Lung (tissue), 12 donors: ENCODE data around the gene CDC14C. TPM values are rescaled to one million over a fixed set of nuclear protein-coding genes. Genes with fewer than 3 reads are reported as not detected.

Experiments used
- ATAC-seq: fragments of 200-7000 bp; cut with Tn5 transposase; one replicate; pipeline ENCODE4 v1.9.1; 2020; ENCODE audit warnings: moderate number of reproducible peaks; ENCODE audit not compliant: insufficient read depth, low FRiP score
- DNase-seq, 3 donors: peaks; one replicate each; pipeline ENCODE4 v3.0.0-alpha.2; 2013 to 2017
- H3K27ac ChIP-seq, 2 donors: one replicate each; pipeline ENCODE4 v1.5.1; 2013; ENCODE audit warnings: mild to moderate bottlenecking in 2 of 2, moderate library complexity in 2 of 2, control low read depth in 1 of 2, inconsistent platforms in 1 of 2, low read depth in 1 of 2, low read length in 1 of 2
- H3K27me3 ChIP-seq, 3 donors: one replicate each; pipeline ENCODE4 v1.5.1; 2013; ENCODE audit warnings: low read length in 2 of 3; ENCODE audit not compliant: control insufficient read depth in 3 of 3, insufficient read depth in 3 of 3
- H3K36me3 ChIP-seq, 4 donors: one replicate each; pipeline ENCODE4 v1.5.1; 2013; ENCODE audit warnings: low read length in 4 of 4, mild to moderate bottlenecking in 1 of 4, moderate library complexity in 1 of 4; ENCODE audit not compliant: control insufficient read depth in 4 of 4, insufficient read depth in 4 of 4
- H3K4me1 ChIP-seq, 5 donors: one replicate each; pipeline ENCODE4 v1.5.1; 2013; ENCODE audit warnings: low read length in 5 of 5, mild to moderate bottlenecking in 2 of 5, moderate library complexity in 1 of 5; ENCODE audit not compliant: control insufficient read depth in 5 of 5, insufficient read depth in 5 of 5
- H3K4me3 ChIP-seq: one replicate; pipeline ENCODE4 v1.5.1; 2013; ENCODE audit warnings: mild to moderate bottlenecking, control low read depth, moderate library complexity
- H3K9ac ChIP-seq, 2 donors: one replicate each; pipeline ENCODE4 v1.5.1; 2013; ENCODE audit warnings: low read length in 2 of 2, control low read depth in 1 of 2; ENCODE audit not compliant: insufficient read depth in 1 of 2
- H3K9me3 ChIP-seq, 4 donors: one replicate each; pipeline ENCODE4 v1.5.1; 2013; ENCODE audit warnings: low read length in 3 of 4, mild to moderate bottlenecking in 1 of 4, moderate library complexity in 1 of 4; ENCODE audit not compliant: control insufficient read depth in 4 of 4, insufficient read depth in 3 of 4
- WGBS, 2 donors: extraction: QIAGEN DNeasy Blood & Tissue Kit; methylation state at CpG; one replicate each; pipeline ENCODE4 v1.1.7; 2013; 5-methylcytosine and 5-hydroxymethylcytosine counted together
- polyA plus RNA-seq, 2 donors: library from polyadenylated mRNA; stranded (reverse); fragments of 200-250 nt; gene quantifications; one replicate each; pipeline ENCODE4 v1.2.1, GENCODE V29; 2013
- total RNA-seq, 2 donors: library from RNA; depleted of rRNA in 1 of 2; stranded (reverse); fragments of >200 nt in 1 of 2; gene quantifications; one replicate each; pipeline ENCODE4 v1.2.1, GENCODE V29; 2014 to 2021
- TF ChIP-seq, protein P1 (sequence below): IDR thresholded peaks from 2 replicates; pipeline ENCODE4 v1.5.1; 2012; ENCODE audit warnings: mild to moderate bottlenecking; ENCODE audit errors: control extremely low read depth, extremely low read depth
- donor health status: control.
- donor health status: control.
- donor health status: Bipolar disorder and iron deficiency.
- donor health status: healthy.
- donor health status: DM: yes; HTN: yes; CAD: no.

Gene CDC14C
- total and polyA plus RNA-seq, 4 donors, result not detected

DNA sequence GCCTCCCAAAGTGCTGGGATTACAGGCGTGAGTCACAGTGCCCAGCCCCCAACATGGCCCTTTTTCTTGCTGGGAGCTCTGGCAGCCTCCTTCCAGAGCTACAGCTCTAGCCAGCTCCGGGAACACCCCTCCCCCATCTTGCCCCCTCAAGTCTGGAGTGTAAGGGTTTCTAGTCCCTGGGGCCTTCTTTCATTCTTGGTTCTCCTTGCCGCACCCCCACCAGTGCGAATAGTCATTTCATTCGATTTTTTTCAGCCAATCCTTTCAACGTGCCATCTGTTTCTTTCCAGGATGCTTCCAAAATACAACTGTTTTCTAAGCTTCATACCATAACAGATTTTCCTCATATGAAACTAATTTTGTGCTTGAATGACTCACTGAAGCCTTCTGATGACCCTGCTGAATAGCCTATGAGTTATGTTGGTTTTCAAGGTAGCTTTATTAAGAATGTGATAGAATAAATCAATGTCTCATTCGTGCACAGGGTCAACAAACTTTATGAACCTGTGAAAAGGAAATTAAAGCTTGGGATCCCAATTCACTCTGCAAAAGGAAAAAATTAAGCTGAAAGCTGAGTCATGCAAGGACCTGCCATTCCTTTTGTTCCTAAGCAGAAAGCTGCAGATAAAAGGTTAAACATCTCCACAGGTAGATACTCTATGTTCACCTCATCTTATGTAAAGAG lies 38.6 kb downstream of the CDC14C start:
- Histone ChIP-seq H3K27me3 (no peaks in the 10 kb centered on the region), H3K9me3 (no peaks in the 10 kb centered on the region), H3K4me3 (no peak overlapping the region), H3K9ac (no peak overlapping the region), H3K4me1 (peaks cover 0 to 25% (median 0%) of the 10 kb centered on the region in 5 donors), H3K27ac (no peak overlapping the region), H3K36me3 (no peaks in the 10 kb centered on the region)
- ATAC-seq (no peak), DNase-seq (no peak)
- TF ChIP-seq, protein P1, sequence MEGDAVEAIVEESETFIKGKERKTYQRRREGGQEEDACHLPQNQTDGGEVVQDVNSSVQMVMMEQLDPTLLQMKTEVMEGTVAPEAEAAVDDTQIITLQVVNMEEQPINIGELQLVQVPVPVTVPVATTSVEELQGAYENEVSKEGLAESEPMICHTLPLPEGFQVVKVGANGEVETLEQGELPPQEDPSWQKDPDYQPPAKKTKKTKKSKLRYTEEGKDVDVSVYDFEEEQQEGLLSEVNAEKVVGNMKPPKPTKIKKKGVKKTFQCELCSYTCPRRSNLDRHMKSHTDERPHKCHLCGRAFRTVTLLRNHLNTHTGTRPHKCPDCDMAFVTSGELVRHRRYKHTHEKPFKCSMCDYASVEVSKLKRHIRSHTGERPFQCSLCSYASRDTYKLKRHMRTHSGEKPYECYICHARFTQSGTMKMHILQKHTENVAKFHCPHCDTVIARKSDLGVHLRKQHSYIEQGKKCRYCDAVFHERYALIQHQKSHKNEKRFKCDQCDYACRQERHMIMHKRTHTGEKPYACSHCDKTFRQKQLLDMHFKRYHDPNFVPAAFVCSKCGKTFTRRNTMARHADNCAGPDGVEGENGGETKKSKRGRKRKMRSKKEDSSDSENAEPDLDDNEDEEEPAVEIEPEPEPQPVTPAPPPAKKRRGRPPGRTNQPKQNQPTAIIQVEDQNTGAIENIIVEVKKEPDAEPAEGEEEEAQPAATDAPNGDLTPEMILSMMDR, result no peak
- WGBS, 2 donors, result 68 to 86% methylated on average over 7 of the region's 7 CpGs

DNA sequence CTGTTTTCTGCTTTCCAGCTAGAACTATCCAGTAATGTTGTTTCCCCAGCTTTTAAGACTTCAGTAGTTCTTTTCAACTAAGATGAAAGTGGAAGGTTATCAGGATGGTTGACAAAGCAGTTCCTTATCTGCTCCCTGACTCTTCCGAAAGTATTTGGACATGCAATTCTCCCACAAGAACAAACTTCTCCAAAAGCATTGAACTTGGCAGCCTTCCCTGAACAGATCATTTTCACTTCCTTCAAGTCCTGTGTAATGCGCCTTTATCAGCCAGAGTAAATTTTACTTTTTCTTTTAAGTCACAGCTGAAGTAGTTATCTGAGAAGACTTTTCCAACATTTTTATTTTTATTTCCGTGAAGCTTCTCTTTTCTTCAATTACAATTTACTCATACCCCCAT lies 39.7 kb downstream of the CDC14C start:
- no peaks in the 10 kb centered on the region for H3K9me3 ChIP-seq
- H3K4me1 ChIP-seq, result peaks cover 0 to 25% (median 0%) of the 10 kb centered on the region in 5 donors
- H3K27me3 ChIP-seq, result no peaks in the 10 kb centered on the region
- H3K27ac ChIP-seq, result no peak overlapping the region
- H3K9ac ChIP-seq, result no peak overlapping the region
- ATAC-seq, result peak; percentile 42
- WGBS, 2 donors, result 13 to 40% methylated on average over 3 of the region's 3 CpGs
- TF ChIP-seq, protein P1, result no peak
- peak; percentile 33 to 91 (median 87) for DNase-seq
- H3K4me3 ChIP-seq, result no peak overlapping the region
- H3K36me3 ChIP-seq, result no peaks in the 10 kb centered on the region

DNA sequence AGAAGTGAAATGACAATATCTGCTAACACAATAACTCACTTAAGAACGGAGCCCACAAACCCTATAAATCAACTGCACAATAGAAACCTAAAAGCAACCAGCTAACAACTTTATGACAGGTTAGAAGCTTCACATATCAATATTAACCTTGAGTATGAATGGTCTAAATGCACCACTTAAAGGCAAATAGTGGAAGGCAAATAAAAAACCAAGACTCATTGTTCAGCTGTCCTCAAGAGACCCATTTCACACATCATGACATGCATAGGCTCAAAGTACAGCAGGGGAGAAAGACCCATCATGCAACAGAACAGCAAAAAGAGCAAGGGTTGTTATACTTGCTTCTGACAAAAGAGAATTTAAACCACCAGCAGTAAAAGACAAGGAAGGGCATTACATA lies 46.8 kb downstream of the CDC14C start:
- Histone ChIP-seq H3K36me3 (no peaks in the 10 kb centered on the region), H3K9me3 (peaks cover 0 to 6% (median 3%) of the 10 kb centered on the region in 4 donors), H3K4me3 (no peak overlapping the region), H3K27ac (no peak overlapping the region), H3K27me3 (no peaks in the 10 kb centered on the region), H3K9ac (no peak overlapping the region), H3K4me1 (no peaks in the 10 kb centered on the region)
- 82 to 84% methylated on average over 1 of the region's 1 CpG for WGBS, 2 donors
- TF ChIP-seq, protein P1, result no peak
- DNase-seq, result no peak
- ATAC-seq, result no peak

DNA sequence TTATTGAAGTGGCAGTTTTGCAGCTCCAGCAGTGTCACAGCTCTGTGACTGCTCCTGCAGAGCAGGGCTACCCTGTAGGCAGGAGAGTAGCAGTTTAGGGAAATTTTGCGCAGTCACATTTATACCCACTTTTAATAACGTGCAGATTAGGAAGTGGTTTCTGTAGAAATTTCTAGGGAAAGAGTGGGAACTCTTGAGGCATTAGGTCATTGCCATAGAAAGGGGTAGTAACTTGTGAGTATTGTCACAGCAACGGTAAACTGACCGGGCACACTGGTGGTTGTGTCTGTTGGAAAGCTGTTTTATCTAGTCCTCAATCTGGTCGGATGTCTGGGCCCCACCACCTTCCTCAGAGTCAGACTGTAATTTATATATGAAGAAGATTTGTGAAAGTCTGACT lies 51.9 kb downstream of the CDC14C start:
- H3K9ac ChIP-seq, result no peak overlapping the region
- ATAC-seq, result no peak

More for the DNA sequence above, 51.9 kb downstream of the CDC14C start:
- 55 to 66% methylated on average over 5 of the region's 5 CpGs for WGBS, 2 donors
- Histone ChIP-seq H3K27ac (no peak overlapping the region), H3K27me3 (no peaks in the 10 kb centered on the region), H3K4me3 (no peak overlapping the region), H3K36me3 (no peaks in the 10 kb centered on the region), H3K9me3 (no peaks in the 10 kb centered on the region), H3K4me1 (no peaks in the 10 kb centered on the region)
- TF ChIP-seq, protein P1, result no peak
- DNase-seq, result no peak
